Stimulated activated CD8-positive, alpha-beta memory T cell treated with anti-CD3 and anti-CD28 coated beads, Interleukin-15, amount 100 ng/mL, for 48 hours (primary cell): ENCODE measurements around the gene PRAMEF10.
"Not testable (repeated sequence)": the region's sequence is repeated elsewhere in the genome, so short reads cannot be mapped to it uniquely, and the experiment has no call there.

Experiments
- DNase-seq, 2 donors: peaks; one replicate each; pipeline ENCODE4 v3.0.0-alpha.2; 2020; ENCODE audit warnings: low read depth in 2 of 2

Gene PRAMEF10

GRCh38 chr1:12898170-12898569, at the start of gene PRAMEF10:
Gene PRAMEF10, minus strand, starts transcription at chr1:12898270. Its CDS starts 2,423 bp downstream, at chr1:12895847.
- DNase-seq = not testable (repeated sequence)

- DNase-seq = not testable (repeated sequence)
Measured at GRCh38 chr1:12947480-12947879, 49.4 kb upstream of the PRAMEF10 start, which contains the start of gene PRAMEF6. Gene PRAMEF6, minus strand, starts transcription at chr1:12947580. Its CDS starts 5,062 bp downstream, at chr1:12942518.

- not testable (repeated sequence) for DNase-seq
Measured at GRCh38 chr1:12924368-12924767, 26.3 kb upstream of the PRAMEF10 start.

- DNase-seq = not testable (repeated sequence)
Measured at GRCh38 chr1:12921749-12922148, 23.7 kb upstream of the PRAMEF10 start.

- not testable (repeated sequence) for DNase-seq
Measured at GRCh38 chr1:12916310-12916709, 18.2 kb upstream of the PRAMEF10 start, which contains the start of gene PRAMEF7. Gene PRAMEF7, plus strand, starts transcription at chr1:12916610. Its CDS starts 1,083 bp downstream, at chr1:12917693.

GRCh38 chr1:12903793-12904572, 5.9 kb upstream of the PRAMEF10 start:
- DNase-seq = not testable (repeated sequence)

- DNase-seq = not testable (repeated sequence)
Measured at GRCh38 chr1:12899186-12899585, 1.1 kb upstream of the PRAMEF10 start.

GRCh38 chr1:12886101-12886500, 12.0 kb downstream of the PRAMEF10 start, which contains the start of gene PRAMEF4:
Gene PRAMEF4, minus strand, starts transcription at chr1:12886201. Its CDS starts 2,807 bp downstream, at chr1:12883394.
- DNase-seq = not testable (repeated sequence)

- DNase-seq = not testable (repeated sequence)
Measured at GRCh38 chr1:12878453-12878852, 19.6 kb downstream of the PRAMEF10 start.

GRCh38 chr1:12863131-12863880, 34.8 kb downstream of the PRAMEF10 start:
- DNase-seq = not testable (repeated sequence)

GRCh38 chr1:12856786-12857185, 41.3 kb downstream of the PRAMEF10 start, which contains the start of gene PRAMEF2:
Gene PRAMEF2, plus strand, starts transcription at chr1:12857086. Its CDS starts 1,924 bp downstream, at chr1:12859010.
- DNase-seq = not testable (repeated sequence)

GRCh38 chr1:12851779-12852178, 46.3 kb downstream of the PRAMEF10 start:
- DNase-seq = no peak

- DNase-seq = not testable (repeated sequence)
Measured at GRCh38 chr1:12848620-12849019, 49.5 kb downstream of the PRAMEF10 start, which contains the start of gene HNRNPCL1. Gene HNRNPCL1, minus strand, starts transcription at chr1:12848720. Its CDS starts 431 bp downstream, at chr1:12848289.
